Keratinocyte (primary cell): ENCODE data around the gene SRL. TPM values are rescaled to one million over a fixed set of nuclear protein-coding genes. Genes with fewer than 3 reads are reported as not detected.
"Not testable (repeated sequence)": the region's sequence is repeated elsewhere in the genome, so short reads cannot be mapped to it uniquely, and the experiment has no call there.

Source experiments
- DNase-seq: peaks from one replicate; pipeline ENCODE4 v3.0.0-alpha.2; 2011; ENCODE audit warnings: low read depth, missing footprints, low spot score
- FAIRE-seq: peaks from 2 replicates; lab custom pipeline; 2011; peaks lifted over from hg19 to GRCh38; lab: Jason Lieb, UNC
- H2AFZ ChIP-seq: 2 replicates; pipeline ENCODE4 v1.6.0; 2012; ENCODE audit warnings: low read length, control low read depth, inconsistent platforms; ENCODE audit not compliant: control insufficient read depth
- H3K27ac ChIP-seq: 2 replicates; pipeline ENCODE4 v1.5.1; 2011; ENCODE audit warnings: low read length; ENCODE audit not compliant: control insufficient read depth, insufficient read depth
- H3K27me3 ChIP-seq: 3 replicates; pipeline ENCODE4 v1.6.0; 2011; ENCODE audit warnings: low read length; ENCODE audit not compliant: control insufficient read depth, insufficient read depth; ENCODE audit errors: extremely low read depth
- H3K36me3 ChIP-seq, 2 experiments: 2 replicates in 1 of 2; 3 replicates in 1 of 2; pipeline ENCODE4 v1.5.1; 2011; ENCODE audit warnings: low read length in 2 of 2, mild to moderate bottlenecking in 1 of 2; ENCODE audit not compliant: control insufficient read depth in 2 of 2, insufficient read depth in 2 of 2; ENCODE audit errors: extremely low read depth in 1 of 2
- H3K4me1 ChIP-seq: 3 replicates; pipeline ENCODE4 v1.5.1; 2011; ENCODE audit warnings: low read length; ENCODE audit not compliant: control insufficient read depth, insufficient read depth; ENCODE audit errors: extremely low read depth
- H3K4me2 ChIP-seq: 3 replicates; pipeline ENCODE4 v1.6.0; 2011; ENCODE audit warnings: low read depth, low read length; ENCODE audit not compliant: control insufficient read depth, insufficient read depth; ENCODE audit errors: extremely low read depth
- H3K4me3 ChIP-seq, 3 experiments: fragments of 200-600 bp in 1 of 3; sonication (generic) in 1 of 3; 2 replicates in 2 of 3; 3 replicates in 1 of 3; pipeline ENCODE4 v1.5.1; 2011 to 2016; ENCODE audit warnings: low read length in 3 of 3, mild to moderate bottlenecking in 3 of 3, control low read depth in 2 of 3, inconsistent platforms in 1 of 3, low read depth in 1 of 3, mixed read lengths in 1 of 3, mixed run types in 1 of 3, moderate library complexity in 1 of 3; ENCODE audit not compliant: control insufficient read depth in 2 of 3, insufficient read depth in 2 of 3; ENCODE audit errors: extremely low read depth in 1 of 3
- H3K79me2 ChIP-seq: 2 replicates; pipeline ENCODE4 v1.6.0; 2012; ENCODE audit warnings: low read length; ENCODE audit not compliant: control insufficient read depth, insufficient read depth
- H3K9ac ChIP-seq: 3 replicates; pipeline ENCODE4 v1.6.0; 2011; ENCODE audit warnings: low read length; ENCODE audit not compliant: control insufficient read depth, insufficient read depth; ENCODE audit errors: extremely low read depth
- H3K9me1 ChIP-seq: 3 replicates; pipeline ENCODE4 v1.6.0; 2011; ENCODE audit warnings: low read length; ENCODE audit not compliant: control insufficient read depth, insufficient read depth; ENCODE audit errors: extremely low read depth
- H3K9me3 ChIP-seq: 2 replicates; pipeline ENCODE4 v1.5.1; 2012; ENCODE audit warnings: low read depth, low read length; ENCODE audit not compliant: control insufficient read depth
- H4K20me1 ChIP-seq: 3 replicates; pipeline ENCODE4 v1.6.0; 2011; ENCODE audit warnings: low read length; ENCODE audit not compliant: control insufficient read depth, insufficient read depth; ENCODE audit errors: extremely low read depth
- EZH2 ChIP-seq: IDR thresholded peaks from one replicate; pipeline ENCODE4 v1.6.1; 2012; ENCODE audit warnings: inconsistent platforms, mild to moderate bottlenecking, low read length, moderate library complexity
- dilution Hi-C: fragments of 300-500 bp; cut with MboI; formaldehyde crosslinking; loops from one replicate; pipeline ENCODE4 v1.7.0; 2020; ENCODE audit warnings: low sequenced_read_pairs; ENCODE audit not compliant: extremely low pct_ligation_motif_present
- polyA plus RNA-seq, 5 experiments: library from polyadenylated mRNA; depleted of rRNA in 3 of 5; stranded (reverse) in 3 of 5; stranded (forward) in 1 of 5; unstranded in 1 of 5; fragments of >200 nt; gene quantifications; 1 replicate in 1 of 5; 2 replicates in 3 of 5; 3 replicates in 1 of 5; pipeline versions ENCODE4 v1.2.1 to v1.2.3, GENCODE V29; 2011 to 2012; ENCODE audit warnings: missing spikeins in 2 of 5, low read depth in 1 of 5, low replicate concordance in 1 of 5
- TF ChIP-seq, protein P1 (sequence below), 3 experiments: IDR thresholded peaks in 1 of 3; conservative IDR thresholded peaks in 1 of 3; optimal IDR thresholded peaks in 1 of 3; 2 replicates in 2 of 3; 3 replicates in 1 of 3; pipeline versions ENCODE3 to v1.5.1; 2011; ENCODE audit warnings: low read length in 3 of 3, mild to moderate bottlenecking in 3 of 3, moderate library complexity in 2 of 3, control low read depth in 1 of 3, inconsistent platforms in 1 of 3; ENCODE audit not compliant: insufficient read depth in 2 of 3; ENCODE audit errors: extremely low read depth in 1 of 3

SRL gene
- polyA plus RNA-seq, 1 donor (not counting 4 experiments of a cell fraction or from before 2014, with no cell fraction given) = not detected

DNA sequence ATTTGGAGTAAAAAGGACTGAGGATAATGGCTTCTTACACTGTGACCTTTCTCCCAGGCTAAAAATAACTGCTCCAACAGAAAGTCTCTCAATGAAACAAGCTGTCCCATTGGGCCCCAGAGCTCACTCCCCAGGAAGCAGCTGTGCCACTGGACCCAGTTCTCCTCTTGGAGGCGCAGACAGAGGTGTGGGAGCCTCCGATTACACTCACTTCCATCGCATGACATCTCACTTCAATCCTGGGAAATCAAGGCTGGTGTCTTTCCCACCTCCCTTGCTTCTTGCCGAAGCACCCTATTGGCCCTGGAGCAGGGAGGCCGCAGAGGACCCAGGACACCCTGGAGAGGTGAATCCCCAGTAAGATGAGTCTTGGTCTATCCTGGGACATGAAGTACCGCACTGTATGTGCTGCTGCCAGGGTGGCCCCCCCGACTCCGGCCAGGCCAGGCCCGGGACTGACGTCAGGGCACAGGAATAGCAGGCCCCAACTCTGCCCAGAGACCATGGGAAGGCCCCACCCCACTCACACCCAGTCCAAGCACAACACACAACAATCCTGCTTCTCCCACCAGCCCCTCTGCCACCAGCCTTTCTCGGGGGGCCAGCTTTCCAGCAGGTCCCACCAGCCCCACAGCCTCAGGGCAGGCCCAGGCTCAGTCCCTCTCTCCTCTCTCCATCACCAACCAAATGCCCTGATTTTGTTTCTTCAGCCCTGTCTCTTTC is 29.5 kb downstream of the SRL start:
- FAIRE-seq (no peak), DNase-seq (no peak)
- Histone ChIP-seq H3K9ac (no peak overlapping the region), H4K20me1 (no peaks in the 10 kb centered on the region), H3K9me3 (no peaks in the 10 kb centered on the region), H3K4me1 (peaks cover 21% of the 10 kb centered on the region), H3K4me2 (no peak overlapping the region), H3K9me1 (no peaks in the 10 kb centered on the region), H3K27ac (no peak overlapping the region), H3K27me3 (no peaks in the 10 kb centered on the region), H2AFZ (no peak overlapping the region), H3K4me3 (no peak overlapping the region), H3K79me2 (no peaks in the 10 kb centered on the region), H3K36me3 (no peaks in the 10 kb centered on the region)
- TF ChIP-seq, protein P1, sequence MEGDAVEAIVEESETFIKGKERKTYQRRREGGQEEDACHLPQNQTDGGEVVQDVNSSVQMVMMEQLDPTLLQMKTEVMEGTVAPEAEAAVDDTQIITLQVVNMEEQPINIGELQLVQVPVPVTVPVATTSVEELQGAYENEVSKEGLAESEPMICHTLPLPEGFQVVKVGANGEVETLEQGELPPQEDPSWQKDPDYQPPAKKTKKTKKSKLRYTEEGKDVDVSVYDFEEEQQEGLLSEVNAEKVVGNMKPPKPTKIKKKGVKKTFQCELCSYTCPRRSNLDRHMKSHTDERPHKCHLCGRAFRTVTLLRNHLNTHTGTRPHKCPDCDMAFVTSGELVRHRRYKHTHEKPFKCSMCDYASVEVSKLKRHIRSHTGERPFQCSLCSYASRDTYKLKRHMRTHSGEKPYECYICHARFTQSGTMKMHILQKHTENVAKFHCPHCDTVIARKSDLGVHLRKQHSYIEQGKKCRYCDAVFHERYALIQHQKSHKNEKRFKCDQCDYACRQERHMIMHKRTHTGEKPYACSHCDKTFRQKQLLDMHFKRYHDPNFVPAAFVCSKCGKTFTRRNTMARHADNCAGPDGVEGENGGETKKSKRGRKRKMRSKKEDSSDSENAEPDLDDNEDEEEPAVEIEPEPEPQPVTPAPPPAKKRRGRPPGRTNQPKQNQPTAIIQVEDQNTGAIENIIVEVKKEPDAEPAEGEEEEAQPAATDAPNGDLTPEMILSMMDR (optimal IDR thresholded peaks at IDR 0.05 in 1 of 3, IDR thresholded peaks at IDR 0.05 in 1 of 3, conservative IDR thresholded peaks at IDR 0.05 in 1 of 3; ENCODE audit: extremely low read depth in 1 of 3, insufficient read depth in 2 of 3, low read length in 3 of 3) = no peak
- TF ChIP-seq EZH2 = no peak
- dilution Hi-C loops = no loop called here

DNA sequence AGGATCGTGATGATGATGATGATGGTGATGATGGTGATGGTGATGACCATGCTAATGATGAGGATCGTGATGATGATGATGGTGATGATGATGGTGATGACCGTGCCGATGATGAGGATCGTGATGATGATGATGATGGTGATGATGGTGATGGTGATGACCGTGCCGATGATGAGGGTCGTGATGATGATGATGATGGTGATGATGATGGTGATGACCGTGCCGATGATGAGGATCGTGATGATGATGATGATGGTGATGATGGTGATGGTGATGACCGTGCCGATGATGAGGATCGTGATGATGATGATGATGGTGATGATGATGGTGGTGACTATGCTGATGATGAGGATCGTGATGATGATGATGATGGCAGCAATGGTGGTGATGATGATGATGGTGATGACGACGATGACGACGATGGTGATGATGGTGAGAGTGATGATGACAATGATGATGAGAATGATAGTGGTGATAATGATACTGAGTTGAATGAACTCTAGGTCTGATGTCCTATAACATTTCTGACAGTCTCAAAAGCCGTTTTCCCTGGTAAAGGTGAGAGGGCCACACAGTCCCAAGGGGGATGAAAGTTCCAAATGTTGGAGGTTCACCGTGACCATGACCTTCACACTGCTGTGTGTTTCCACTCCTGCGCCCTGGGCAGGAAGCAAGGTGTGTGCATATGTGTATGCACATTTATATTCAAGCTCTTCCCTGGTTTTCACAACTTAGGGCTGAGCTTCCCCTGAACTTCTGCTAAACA is 30.3 kb downstream of the SRL start:
- H3K4me3 ChIP-seq, dilution Hi-C loops, H3K9ac ChIP-seq, FAIRE-seq, H3K9me1 ChIP-seq, H3K9me3 ChIP-seq, H3K36me3 ChIP-seq, H3K4me2 ChIP-seq, H2AFZ ChIP-seq, H3K27me3 ChIP-seq, DNase-seq, H3K27ac ChIP-seq, H3K79me2 ChIP-seq, H4K20me1 ChIP-seq: not testable (repeated sequence)
- peaks cover 21% of the 10 kb centered on the region for H3K4me1 ChIP-seq
